Measurements from ENCODE around the gene SLC16A5.

GRCh38 chr17:75041656-75042280 is 46.0 kb upstream of the SLC16A5 start:
- no peak for TF ChIP-seq EZH2 (IDR thresholded peaks at IDR 0.05; ENCODE audit: insufficient read depth, poor library complexity, severe bottlenecking)
- TF ChIP-seq EZH2phosphoT487 (IDR thresholded peaks at IDR 0.05; ENCODE audit: insufficient read depth, low read depth) = no peak
